ENCODE measurements around the gene NUP58.
A peak's percentile ranks its signal among the peaks of the same experiment; 100 is the strongest.
"Not testable (repeated sequence)": the region's sequence is repeated elsewhere in the genome, so short reads cannot be mapped to it uniquely, and the experiment has no call there.

The NUP58 gene

DNA sequence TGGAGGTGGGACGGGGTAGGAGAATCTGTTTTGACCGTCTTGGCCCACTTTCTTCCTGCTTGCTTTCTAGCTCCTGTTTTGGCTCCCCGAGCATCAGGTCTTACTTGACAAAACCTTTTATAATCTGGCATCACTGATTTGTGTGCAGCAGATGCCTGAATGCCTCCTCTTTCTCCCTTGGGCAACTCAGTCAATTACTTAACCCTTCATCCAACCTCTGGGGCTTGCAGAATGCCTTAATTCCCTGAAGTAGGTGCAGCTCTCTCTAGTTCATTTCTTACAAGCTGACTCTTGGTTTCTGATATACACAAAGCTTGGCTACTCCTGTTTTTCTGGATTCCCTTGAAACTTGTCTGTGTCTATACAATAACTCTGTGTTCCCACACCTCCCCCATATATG, 5.7 kb upstream of the NUP58 start:
- no peak for DNase-seq (ENCODE audit: low spot score)
- H3K27ac ChIP-seq: no peak overlapping the region
- no peak for TF ChIP-seq CTCF (conservative IDR thresholded peaks at IDR 0.05; ENCODE audit: low read depth)
- POLR2A ChIA-PET (ENCODE audit: low non-redundant PET): no interaction called here
- CTCF ChIA-PET: no interaction called here

DNA sequence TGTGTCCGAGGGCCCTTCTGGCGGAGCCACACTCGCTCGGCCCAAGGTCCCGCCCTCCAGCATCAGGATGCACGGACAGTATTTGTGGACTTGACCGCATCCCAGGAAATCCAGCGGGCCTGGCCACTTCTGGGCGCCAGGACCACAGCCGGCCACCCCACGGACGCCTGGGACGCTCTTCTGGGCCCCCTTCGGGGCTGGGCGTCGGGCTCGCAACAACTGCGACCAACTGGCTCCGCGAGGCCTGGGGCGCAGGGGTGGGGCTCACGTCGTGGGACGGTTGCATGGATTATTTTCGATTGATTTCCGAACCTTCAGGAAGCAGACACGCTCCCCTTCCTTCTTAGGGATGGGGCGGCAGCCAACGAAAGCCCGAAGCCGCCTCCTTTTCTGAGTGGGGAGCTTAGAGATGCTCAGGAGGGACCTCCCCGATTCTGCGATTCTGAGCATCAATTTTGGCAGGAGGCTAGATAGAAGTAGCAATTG, 521 bp upstream of the NUP58 start:
- ChIA-PET CTCF (interaction anchor here (0.9 kb wide), 1 partner anchor 8 kb away, joined by 3 read pairs; no protein-coding TSS in a partner anchor), POLR2A (ENCODE audit: low non-redundant PET) (no interaction called here)
- no peak for TF ChIP-seq CTCF (conservative IDR thresholded peaks at IDR 0.05; ENCODE audit: low read depth)
- H3K27ac ChIP-seq: peak overlapping the region; percentile 94
- no peak for DNase-seq (ENCODE audit: low spot score)

- ChIA-PET CTCF (no interaction called here), POLR2A (ENCODE audit: low non-redundant PET) (interaction anchor here (0.6 kb wide), 1 partner anchor 13 kb away, joined by 5 read pairs; no protein-coding TSS in a partner anchor)
- H3K27ac ChIP-seq: peak overlapping the region; percentile 94
- no peak for DNase-seq (ENCODE audit: low spot score)
- no peak for TF ChIP-seq CTCF (conservative IDR thresholded peaks at IDR 0.05; ENCODE audit: low read depth)
Measured at GRCh38 chr13:25302121-25302520, 696 bp downstream of the NUP58 start.

GRCh38 chr13:25306671-25307464, 5.4 kb downstream of the NUP58 start:
- TF ChIP-seq CTCF (conservative IDR thresholded peaks at IDR 0.05; ENCODE audit: low read depth): no peak
- POLR2A ChIA-PET (ENCODE audit: low non-redundant PET): interaction anchor here (0.7 kb wide), 1 partner anchor 27 kb away, joined by 11 read pairs; no protein-coding TSS in a partner anchor
- H3K27ac ChIP-seq: no peak overlapping the region
- DNase-seq (ENCODE audit: low spot score): no peak
- CTCF ChIA-PET: no interaction called here

- POLR2A ChIA-PET (ENCODE audit: low non-redundant PET): no interaction called here
- TF ChIP-seq CTCF (conservative IDR thresholded peaks at IDR 0.05; ENCODE audit: low read depth): no peak
Measured at GRCh38 chr13:25310891-25311290, 9.5 kb downstream of the NUP58 start.

DNA sequence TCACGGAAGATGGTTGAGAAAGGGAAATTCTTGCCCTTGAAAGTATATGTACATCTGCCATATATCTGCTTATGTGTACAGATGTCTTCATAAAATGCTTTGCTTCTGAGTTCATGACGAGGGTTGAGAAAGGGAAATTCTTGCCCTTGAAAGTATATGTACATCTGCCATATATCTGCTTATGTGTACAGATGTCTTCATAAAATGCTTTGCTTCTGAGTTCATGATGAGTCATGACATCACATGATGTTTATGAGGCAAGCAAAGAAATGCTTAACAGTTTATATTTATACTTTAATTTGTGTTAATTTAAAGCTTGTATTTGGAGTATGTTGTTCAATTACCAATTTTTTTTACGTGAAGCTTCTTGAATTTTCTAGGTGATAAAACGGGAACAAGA, 17.5 kb downstream of the NUP58 start:
- POLR2A ChIA-PET (ENCODE audit: low non-redundant PET); H3K27ac ChIP-seq; CTCF ChIA-PET: not testable (repeated sequence)
- DNase-seq (ENCODE audit: low spot score): peak; percentile 20

More at GRCh38 chr13:25310891-25311290, 9.5 kb downstream of the NUP58 start:
- CTCF ChIA-PET: interaction anchor here (0.6 kb wide), 1 partner anchor 9 kb away, joined by 3 read pairs; no protein-coding TSS in a partner anchor
- H3K27ac ChIP-seq: no peak overlapping the region
- no peak for DNase-seq (ENCODE audit: low spot score)

GRCh38 chr13:25319771-25320170, 18.3 kb downstream of the NUP58 start:
- ChIA-PET POLR2A (ENCODE audit: low non-redundant PET) (no interaction called here), CTCF (interaction anchor here (0.7 to 1.0 kb wide), 2 partner anchors 9 to 32 kb away, joined by 3 read pairs; no protein-coding TSS in a partner anchor)
- H3K27ac ChIP-seq: no peak overlapping the region
- DNase-seq (ENCODE audit: low spot score): no peak
- no peak for TF ChIP-seq CTCF (conservative IDR thresholded peaks at IDR 0.05; ENCODE audit: low read depth)

Measured in RWPE1 (cell line).